Hypothalamus (tissue), 51 donors: ENCODE data around the gene SCD5.

Experiments
- DNase-seq, 51 donors: peaks; one replicate each; lab custom pipeline; 2025; lab: John Stamatoyannopoulos, UW

Gene SCD5

DNA sequence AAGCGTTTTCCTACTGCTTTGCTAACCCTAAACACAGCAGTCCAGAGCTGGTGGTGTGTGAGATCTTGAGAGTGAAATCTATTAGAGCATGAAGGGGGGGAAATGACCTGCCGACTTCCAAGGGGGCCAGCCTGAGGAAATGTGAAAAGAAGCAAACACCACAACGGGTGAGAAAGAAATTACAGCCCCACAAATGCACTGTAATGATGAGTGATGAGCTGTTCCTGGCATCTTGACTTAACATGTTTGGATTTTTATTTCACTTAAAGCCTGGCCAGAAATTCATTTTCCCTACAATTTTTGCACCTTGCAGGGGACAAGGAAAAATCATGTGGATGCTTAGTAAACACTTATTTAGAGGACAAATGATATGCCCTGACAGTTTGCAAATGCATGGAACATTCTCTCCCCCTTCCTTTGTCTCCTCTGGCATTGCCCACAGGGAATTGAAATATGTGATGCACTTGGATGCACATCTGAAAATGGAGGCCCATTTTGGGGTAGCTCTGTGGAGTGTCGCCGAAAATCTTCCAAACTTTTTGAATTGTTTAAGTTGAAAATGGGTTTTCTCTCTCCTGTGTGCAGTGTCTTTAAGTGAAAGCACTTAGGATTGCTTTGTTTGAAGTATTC lies 152.5 kb downstream of the SCD5 start:
- no peak for DNase-seq

DNA sequence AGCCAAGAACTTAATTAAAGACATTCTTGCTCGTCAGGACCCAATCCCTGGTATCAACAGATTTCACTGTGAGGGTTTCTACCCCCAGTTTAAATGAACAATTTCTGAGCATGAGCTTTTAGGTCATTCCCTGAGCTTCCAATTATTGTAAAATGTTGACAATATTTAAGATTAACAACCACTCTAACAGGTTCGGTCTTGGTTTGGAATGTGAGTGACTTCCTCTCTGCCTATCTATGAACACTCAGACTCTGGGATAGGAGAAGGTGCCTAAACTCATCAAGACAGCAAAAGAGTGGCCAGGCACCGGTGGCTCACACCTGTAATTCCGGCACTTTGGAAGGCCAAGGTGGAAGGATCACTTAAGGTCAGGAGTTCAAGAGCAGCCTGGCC lies 153.9 kb downstream of the SCD5 start:
- DNase-seq: no peak

DNA sequence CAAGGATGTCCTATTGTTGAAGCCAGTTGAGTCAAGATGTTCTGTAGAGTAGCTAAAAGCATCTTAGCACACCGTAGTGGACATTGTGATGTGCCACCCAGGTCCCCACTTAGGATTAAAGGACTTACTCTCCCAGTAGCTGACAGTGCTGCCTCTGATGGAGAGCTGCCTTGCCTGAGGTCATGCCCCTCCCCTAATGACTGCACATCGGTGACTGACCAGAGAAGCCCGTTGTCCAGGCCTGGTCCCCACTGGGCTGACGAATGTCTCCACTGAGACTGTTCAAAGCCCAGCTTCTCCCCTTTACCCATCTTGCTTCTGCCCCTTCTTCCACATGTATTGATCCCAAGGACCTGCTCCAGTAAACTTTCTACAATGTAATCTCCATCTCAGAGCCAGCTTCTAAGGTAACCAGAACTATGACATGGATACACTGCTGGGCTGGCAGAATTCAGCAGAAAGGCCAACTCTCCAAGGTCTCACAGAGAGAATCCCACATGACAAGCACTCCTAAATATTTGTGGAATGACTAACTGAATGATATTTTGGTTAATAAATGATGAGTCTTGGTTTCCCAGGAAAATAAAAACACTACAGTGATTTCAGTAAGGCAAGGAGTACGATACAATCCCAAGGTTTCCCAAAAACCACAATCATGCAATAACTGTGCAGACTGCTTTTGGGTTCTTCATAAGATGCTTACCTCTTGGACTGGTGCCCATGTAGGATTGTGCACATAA lies 154.4 kb downstream of the SCD5 start:
- DNase-seq: no peak

DNA sequence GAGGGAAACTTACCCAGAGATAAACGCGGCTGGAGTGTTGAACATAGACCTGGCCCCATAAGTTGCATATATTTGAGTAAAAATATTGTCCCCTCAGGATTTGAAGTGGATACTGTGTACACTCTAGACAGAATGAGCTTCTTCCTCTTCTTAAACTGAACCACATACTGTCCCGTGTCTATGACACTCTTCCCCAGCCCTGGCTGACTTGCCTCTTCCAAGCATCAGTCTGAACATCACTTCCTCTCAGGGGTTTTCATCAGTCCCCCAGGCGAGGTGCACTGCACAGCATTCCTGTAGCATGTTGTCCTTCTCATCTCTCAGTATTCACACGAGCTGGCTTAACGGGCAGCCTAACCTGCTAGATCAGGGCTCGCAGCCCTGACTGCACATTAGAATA lies 156.3 kb downstream of the SCD5 start:
- DNase-seq: no peak

DNA sequence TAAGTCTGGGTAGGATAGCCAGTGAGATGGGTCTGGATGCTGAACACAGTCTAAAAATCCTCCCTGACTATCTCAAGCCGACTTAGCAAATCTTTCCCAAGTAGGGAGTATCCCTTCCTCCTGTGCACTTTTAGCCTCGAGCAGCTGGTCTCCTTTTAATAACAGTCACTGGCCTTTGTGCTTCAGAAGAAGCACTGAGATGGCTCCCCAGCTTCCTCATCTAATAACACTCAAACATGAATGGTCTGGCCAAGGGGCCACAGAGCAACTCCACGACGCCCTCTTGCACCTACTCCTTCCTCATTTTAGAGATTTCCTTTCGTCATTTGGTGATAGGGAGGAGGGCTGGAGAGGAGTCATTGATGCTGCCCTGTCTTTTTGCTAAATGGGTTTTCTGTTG lies 158.1 kb downstream of the SCD5 start:
- DNase-seq: no peak

DNA sequence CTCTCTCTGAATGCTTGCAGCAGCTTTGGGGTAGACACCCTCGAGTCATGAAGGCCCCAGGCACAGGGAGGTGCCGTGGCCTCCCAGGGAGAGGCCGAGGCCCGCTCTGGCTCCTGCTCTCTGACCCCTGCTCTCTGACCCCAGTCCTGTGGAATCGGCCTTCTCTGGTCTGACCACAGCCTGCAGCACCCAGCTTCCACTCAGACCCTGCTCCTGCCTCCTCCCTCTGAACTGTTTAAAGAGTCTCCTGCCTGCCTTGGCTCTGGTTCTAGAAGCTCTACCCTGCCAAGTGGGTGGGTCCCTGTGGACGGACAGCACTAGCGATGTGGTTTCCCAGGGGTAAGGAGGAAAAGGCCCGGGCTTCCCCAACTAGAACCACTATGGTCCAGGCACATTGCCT lies 158.6 kb downstream of the SCD5 start:
- DNase-seq: peak in 10 of 51 donors; percentile 1 to 44 (median 27)

DNA sequence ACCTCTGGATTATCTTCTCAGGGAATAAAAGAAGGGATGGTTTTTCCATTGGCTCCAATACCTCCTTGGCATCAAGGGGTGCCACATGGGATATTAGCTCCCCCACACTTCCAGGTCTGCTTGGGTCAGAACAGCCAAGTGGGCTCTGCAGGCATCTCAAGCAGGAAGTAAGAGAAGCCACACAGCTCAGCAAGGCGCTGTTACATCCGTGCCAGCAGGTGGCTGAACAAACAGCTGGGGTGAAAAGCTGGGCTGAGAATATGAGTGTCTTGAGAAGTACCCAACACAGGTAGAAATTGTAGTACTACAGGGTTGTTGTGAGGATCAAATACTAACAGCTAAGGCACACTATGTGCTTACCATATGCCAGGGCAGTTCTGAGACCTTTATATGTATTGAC lies 160.1 kb downstream of the SCD5 start:
- no peak for DNase-seq

DNA sequence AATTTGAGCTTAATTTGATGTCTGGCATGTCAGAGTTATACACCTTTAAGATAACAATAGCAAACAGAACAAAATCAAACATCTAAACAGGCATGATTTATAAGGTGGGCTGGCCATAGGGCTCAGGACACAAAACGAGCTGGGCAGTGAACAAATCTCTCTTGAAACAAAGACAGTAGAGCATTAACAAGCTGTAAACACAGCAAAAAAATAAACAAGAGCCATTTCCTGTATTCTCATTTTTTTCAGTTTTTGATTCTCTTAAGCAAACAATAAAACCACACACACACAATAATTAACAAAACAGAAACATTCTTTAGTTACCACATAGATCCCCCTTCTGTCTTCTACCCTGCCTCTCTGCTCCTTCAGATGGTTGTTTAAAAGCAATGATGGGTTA lies 168.5 kb downstream of the SCD5 start:
- DNase-seq: no peak

DNA sequence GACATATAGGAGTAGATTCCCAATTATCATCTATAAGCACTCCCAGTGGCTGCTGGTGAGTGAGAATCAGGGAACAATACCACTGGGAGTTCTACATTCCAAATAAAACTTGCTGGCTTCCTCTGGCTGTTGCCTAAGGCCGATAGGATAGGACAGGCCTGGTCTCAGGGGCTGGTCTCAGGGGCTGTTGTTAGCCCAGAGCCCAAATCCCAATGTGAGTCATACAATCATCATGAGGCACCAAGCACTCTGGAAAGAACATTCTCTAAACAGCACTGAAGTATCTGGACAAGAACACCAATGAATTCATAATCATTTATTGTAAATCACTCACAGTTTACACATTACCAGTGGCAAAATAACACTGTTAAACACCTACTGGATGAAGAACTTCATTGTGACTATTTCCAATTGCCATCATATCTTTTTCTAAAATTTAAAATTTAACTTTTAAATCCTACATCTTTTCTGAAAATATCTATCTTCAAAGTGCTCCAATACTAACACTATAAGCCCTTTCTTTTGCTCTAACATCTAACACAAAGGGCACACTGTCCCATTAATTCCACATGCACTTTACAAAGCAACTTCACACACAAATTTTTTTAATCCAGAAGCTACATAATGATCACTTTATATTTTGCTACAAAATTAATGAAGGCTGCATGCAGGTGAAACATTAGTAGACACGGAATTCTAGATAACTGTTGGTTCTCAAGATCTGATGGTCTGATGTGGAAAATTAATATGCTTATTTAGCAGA lies 169.2 kb downstream of the SCD5 start:
- DNase-seq: peak in 2 of 51 donors; percentile 1 to 52

DNA sequence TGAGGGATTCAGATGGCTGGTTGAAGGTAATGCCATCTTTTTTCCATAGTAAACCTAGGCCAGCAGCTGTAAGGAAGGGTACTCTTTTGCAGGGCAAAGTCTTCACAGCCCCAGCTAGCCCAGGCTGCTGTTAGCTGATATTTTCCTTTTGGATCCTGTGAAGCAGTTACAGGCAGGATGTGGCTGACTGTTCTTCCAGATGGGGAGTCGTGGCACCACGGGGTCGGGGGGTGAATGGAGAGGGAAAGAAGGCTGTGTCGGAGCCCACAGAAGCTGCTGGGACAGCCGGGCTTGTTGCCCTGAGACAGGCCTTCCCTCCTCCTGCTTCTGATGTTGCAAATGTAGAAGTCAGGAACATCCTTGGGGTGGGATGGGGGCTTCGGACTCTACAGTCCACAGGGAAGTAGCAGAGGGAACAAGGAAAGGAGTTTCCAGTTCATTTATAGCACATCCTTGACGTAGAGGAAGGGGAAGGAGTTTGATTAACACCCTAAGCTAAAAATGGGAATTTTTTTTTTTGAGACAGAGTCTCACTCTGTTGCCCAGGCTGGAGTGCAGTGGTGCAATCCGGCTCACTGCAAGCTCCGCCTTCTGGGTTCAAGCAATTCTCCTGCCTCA lies 172.2 kb downstream of the SCD5 start:
- DNase-seq: peak in 1 of 51 donors; percentile 7

DNA sequence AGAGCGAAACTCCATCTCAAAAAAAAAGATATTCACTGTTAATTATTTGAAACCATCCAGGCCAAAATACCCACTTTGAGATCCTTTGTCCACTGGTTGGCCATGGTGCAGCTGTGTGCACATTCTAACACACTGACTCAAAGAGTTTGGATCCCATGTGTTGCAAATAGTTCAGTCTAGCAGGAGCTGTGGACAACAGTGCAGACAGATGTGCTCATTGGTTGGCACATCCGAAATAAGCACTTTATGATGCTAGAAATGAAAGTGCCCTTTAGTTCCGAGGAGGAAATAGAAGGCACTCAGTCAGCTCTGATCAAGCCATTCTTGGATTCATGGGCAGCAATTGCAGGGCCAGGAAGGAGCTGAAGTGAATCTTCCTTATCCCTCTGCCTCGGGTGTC lies 173.8 kb downstream of the SCD5 start:
- DNase-seq: peak in 4 of 51 donors; percentile 12 to 56 (median 18)

DNA sequence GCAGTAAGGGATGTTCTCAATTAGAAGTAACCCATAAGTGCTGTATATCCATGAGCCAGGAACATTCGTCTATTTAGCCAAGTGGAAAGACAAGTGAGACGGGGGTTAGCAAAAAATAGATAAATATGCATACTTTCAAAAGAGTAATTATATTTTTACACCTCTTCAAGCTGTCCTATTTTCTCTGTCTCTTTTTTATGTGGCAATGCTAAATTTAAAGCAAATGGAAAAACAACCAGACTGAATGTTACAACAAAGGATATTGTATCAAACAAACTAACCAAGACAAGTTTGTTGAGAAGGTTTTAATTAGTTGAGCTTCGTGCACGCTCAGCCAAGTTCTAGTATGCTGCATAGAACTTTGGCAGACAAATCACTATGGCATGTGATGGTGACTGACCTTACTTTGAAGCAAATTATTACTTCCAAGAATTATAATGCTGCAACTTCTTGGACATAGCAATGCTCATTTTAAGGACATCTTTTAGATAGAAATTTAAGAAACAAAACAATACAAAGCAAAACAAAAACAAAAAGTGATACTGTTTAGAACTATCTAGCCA lies 175.4 kb downstream of the SCD5 start:
- DNase-seq: no peak

DNA sequence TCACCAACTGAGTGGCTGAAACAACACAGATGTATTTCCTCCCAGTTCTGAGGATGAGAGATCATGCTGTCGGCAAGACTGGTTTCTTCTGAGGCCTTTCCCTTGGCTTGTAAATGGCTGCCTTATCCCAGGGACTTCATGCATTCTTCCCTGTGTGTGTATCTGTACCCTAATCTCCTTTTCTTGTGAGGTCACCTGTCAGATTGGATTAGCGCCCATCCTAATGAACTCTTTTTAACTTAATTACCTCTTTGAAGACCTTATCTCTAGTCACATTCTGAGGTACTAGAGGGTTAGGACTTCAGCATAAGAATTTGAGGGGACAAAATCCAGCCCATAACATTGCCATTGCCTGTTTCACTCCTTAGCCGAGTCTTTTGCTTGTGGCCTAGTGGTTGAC lies 177.3 kb downstream of the SCD5 start:
- DNase-seq: no peak

DNA sequence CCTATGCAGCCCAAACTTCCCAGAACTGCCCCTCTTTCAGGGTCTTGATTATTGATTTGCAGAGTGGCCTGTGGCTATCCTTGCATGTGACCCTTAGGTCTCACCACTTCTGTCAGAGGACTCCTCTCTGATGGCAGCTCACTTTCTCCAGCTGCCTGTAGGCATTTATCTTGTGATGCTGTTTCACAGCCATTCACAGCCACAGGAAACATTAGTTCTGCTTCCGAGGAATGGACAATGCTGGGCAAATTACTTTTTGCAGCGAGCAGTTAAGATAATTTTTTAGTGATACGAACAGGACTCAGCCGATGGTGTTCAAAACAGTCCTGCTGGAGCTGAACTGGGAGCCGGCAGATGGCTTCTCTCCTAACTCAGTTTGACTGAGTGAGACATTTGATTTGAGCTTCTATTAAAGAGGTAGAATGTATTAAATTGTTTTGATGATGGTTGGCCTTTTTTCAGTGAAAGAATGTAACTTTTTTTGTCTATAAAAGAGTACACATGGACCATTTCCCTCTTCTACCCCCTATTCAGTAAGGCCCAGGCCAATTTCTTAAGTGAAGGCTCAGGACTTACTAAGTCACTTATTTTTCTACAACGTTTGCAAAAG lies 178.4 kb downstream of the SCD5 start:
- no peak for DNase-seq

DNA sequence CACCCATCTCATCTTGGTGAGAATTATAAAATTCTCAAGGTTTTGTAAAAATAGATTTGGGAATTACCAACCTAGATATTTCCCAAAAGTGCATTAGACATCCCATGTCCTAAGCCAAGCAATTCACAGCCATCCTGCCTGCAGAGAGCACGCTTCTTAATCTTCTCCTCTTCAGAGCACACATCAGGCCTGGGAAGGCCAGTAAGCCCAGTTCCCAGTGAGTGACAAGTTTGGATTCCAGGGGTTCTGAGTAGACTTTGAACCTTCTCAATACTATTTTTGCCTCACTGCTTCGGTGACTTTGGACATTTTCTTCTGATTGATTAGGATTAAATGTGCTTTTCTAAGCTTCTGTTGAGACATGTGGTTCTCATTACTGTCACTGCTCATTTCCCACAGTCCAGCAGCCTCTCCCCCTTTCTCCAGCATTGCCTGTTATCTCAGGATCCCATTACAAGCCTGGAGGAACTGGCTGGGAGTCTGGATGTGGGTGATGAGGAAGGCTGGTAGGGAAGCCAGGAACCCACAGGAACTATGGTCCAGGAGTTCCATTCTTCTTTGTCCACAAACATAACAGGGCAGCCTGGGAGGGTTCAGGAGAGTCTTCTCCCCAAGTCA lies 180.4 kb downstream of the SCD5 start:
- DNase-seq: no peak

DNA sequence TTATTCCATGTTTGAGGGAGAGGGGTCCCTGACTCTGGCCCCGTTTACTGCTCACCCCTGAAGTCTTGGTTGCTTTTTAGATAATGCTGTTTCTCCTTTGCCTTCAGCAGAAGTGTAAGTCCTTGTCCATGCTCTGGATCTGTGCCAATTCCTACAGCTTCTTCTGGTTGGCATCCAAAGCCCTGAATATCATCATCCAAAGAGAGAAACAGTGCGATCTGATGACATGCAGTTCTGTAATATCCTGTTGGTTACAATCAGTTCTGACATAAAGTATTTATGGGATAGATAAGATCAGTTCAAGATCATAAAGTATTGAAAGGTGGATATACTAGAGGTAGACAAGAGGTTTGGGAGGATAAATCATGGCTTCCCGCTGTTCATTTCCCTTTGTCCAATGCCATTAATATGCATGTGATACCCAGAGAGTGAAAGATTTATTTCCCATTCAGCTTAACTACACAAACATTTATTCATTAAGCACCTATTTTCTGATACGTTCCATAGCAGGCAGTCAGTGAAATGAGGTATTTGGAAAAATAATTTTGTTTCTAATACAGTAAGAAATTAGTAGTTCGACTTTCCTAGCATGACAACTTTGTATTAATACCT lies 183.7 kb downstream of the SCD5 start:
- DNase-seq: no peak

DNA sequence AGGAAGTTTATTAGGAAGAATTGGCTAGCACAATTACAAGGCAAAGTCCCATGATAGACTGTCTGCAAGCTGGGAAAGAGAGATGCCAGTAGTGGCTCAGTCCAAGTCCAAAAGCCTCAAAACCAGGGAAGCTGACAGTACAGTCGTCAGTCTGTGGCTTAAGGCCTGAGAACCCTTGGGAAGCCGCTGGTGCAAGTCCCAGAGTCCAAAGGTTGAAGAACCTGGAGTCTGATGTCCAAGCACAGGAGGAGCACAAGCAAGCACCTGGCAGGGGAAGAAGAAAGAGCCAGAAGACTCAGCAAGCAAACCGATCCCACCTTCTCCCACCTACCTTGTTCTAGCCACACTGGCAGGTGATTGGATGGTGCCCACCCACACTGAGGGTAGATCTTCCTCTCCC lies 185.5 kb downstream of the SCD5 start:
- no peak for DNase-seq

DNA sequence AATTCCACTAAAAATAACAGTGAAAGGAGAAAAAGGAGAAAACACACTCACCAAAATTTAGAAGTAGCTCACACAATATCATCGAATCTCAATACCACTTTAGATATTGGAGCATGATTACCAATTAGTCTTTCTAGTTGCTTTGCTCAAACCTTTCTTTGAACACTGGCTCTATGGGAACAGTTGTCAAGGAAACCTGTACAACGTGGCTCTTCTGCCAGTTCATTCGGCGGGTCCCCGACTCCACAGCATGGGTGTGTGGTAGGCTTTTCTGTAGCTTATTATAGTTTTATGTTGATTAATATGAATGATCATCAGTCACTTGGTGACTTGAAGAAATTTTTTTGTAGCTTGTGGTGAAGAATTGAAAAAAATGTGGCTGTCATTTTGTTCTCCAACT lies 186.6 kb downstream of the SCD5 start:
- peak in 6 of 51 donors; percentile 5 to 63 (median 14) for DNase-seq

DNA sequence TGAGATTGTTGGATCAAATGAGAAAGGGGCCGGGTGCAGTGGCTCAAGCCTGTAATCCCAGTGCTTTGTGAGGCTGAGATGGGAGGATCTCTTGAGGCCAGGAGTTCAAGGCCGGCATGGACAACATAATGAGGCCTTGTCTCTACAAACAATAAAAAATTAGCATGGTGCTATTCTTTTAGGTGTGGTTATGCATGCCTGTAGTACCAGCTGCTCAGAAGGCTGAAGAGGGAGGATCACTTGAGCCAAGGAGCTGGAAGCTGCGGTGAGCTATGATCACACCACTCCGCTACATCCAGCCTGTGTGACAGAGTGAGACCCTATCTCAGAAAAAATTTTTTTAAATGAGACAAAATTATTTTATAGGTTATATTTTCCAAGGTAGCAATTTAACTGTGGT lies 187.1 kb downstream of the SCD5 start:
- DNase-seq: no peak

DNA sequence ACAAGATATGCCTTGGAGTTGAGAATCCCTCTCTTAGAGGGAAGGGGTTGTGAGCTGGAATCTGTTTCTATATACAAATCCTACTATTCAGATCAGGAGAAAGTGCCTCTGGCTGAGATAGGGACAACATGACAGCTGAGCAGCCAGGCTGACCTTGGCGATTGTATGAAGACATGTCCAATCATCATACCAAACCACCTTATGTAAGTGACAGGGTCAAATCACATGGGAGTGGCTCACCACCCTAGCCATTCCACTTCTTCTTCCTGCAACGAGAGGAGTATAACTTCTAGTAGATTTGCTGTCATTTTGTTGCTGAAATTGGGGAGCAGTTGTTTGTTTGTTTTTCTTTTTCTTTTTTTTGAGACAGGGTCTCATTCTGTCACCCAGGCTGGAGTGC lies 188.6 kb downstream of the SCD5 start:
- no peak for DNase-seq
